ENCODE results near the gene SPRYD4.
"Not testable (repeated sequence)": the region's sequence is repeated elsewhere in the genome, so short reads cannot be mapped to it uniquely, and the experiment has no call there.

SPRYD4 gene

DNA sequence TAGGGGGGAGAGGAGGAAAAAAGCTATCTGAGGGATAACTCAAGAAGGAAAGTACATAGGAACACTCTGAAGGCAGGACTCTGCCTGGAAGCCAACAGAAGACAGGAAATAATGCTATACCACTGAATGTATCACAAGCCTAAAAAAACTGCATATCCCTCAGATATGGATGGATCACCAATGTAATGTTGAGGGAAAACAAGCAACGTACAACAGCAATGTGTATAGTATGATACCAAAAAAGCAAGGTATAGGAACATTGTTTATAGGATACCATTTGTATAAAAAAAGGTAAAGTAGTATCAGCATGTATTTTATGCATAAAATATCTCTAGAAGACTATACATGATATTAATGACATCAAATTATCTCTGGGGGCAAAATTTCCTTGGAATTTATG lies 16.2 kb downstream of the SPRYD4 start:
- H3K9me3 ChIP-seq (ENCODE audit: control insufficient read depth, low read length): no peaks in the 10 kb centered on the region
- H3K4me1 ChIP-seq (ENCODE audit: control insufficient read depth, insufficient read depth, low read length): peaks cover 8% of the 10 kb centered on the region
- no peaks in the 10 kb centered on the region for H3K36me3 ChIP-seq (ENCODE audit: control insufficient read depth, insufficient read depth, low read length)
- no peak overlapping the region for H3K4me3 ChIP-seq (ENCODE audit: low read length)
- no peak overlapping the region for H3K9ac ChIP-seq (ENCODE audit: low read length)
- H3K27me3 ChIP-seq (ENCODE audit: control insufficient read depth, insufficient read depth, low read length): peaks cover 8% of the 10 kb centered on the region

DNA sequence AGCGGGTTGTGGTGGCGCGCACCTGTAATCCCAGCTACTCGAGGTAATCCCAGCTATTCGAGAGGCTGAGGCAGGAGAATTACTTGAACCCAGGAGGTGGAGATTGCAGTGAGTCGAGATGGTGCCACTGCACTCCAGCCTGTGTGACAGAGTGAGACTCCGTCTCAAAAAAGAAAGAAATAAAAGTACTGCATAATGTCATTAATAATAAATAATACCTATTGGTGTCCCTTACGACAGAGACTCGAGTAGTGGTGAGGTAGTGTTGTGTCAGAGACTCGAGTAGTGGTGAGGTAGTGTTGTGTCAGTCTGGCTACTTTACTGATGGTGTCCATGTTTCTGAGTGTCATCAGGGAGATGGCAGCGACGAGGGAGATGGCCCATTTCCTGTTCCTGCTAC lies 18.3 kb downstream of the SPRYD4 start:
- Histone ChIP-seq H3K4me1 (ENCODE audit: control insufficient read depth, insufficient read depth, low read length) (peaks cover 8% of the 10 kb centered on the region), H3K4me3 (ENCODE audit: low read length) (no peak overlapping the region), H3K36me3 (ENCODE audit: control insufficient read depth, insufficient read depth, low read length) (no peaks in the 10 kb centered on the region), H3K9me3 (ENCODE audit: control insufficient read depth, low read length) (no peaks in the 10 kb centered on the region), H3K27me3 (ENCODE audit: control insufficient read depth, insufficient read depth, low read length) (peaks cover 20% of the 10 kb centered on the region), H3K9ac (ENCODE audit: low read length) (no peak overlapping the region)

DNA sequence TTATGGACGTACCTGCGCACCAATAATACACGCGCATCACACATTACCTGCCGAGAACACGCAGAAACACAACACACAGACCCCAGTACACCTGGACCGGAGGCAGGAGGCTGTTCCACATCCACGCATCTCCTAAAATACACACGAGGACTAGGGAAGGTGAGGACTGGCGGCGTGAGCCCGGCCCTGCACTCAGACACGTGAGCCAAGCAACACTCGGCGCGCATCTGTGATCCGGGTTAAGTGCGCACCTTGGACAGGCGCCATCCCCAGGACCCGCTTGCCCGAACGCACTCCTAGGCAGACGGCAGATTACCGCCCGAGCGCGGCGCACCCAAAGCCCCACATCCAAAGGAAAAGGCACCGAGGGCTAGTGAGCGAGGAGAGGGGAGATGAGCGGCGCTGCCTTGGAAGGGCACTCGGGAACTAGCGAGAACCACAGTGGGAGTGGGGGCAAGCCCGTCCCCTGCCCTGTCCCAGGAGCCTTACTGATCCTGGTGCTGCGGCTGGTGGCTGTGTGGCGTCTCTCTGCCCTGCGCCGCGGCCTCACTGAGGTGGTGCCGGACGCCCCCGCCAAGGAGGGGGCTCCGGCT lies 19.2 kb downstream of the SPRYD4 start:
- peak overlapping the region; percentile 45 for H3K4me3 ChIP-seq (ENCODE audit: low read length)
- no peaks in the 10 kb centered on the region for H3K9me3 ChIP-seq (ENCODE audit: control insufficient read depth, low read length)
- H3K27me3 ChIP-seq (ENCODE audit: control insufficient read depth, insufficient read depth, low read length): peaks cover 22% of the 10 kb centered on the region
- peak overlapping the region; percentile 38 for H3K9ac ChIP-seq (ENCODE audit: low read length)
- no peaks in the 10 kb centered on the region for H3K36me3 ChIP-seq (ENCODE audit: control insufficient read depth, insufficient read depth, low read length)
- H3K4me1 ChIP-seq (ENCODE audit: control insufficient read depth, insufficient read depth, low read length): peaks cover 8% of the 10 kb centered on the region

DNA sequence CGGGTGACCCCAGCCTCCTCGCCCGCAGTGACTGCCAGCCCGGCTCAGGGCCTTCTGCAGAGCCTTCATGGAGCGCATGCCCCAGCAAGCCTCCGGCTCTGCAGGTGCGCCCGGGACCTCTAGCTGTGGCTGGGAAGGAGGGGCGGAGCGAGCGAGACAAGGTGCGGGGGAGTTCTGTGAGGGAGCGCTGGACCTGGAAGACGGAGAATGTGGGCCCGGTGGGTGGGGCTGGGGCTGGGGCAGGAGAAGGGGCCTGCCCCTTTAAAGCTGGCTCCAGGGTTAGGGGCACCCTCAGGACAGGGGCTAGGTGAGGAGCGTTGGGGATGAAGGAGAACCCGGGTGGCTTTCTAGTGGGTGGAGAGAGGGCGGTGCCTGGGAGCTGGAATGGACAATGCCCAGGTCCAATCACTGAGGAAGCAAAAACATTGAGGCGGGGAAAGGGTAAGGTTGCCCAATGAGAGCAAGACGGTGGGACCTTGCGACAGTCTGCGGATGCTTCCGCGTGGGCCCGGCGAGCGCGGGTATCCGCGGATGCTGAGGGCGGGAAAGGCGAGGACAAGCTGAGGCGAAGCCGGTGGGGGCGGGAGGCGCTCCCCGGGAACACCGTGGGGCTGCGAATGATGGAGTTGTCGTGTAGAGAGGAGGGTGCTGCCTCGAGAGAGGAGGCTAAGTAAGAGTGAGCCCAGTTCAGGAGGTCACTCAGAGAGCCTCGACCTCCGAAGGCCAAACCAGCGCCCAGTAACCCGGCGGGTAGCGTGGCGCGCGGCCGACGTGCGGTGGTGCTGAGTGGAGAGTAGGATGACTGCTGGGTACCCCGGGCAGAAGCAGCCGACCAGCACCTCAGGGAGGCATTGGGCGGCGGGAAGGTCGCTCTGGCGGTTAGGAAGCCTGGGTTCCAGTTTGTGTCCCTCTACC lies 19.9 kb downstream of the SPRYD4 start, which contains the start of gene GLS2:
Gene GLS2 (minus strand): TSS at position 121 of the 915 bp plus-strand sequence. CDS start 43 bp downstream, at position 78.
- no peaks in the 10 kb centered on the region for H3K9me3 ChIP-seq (ENCODE audit: control insufficient read depth, low read length)
- H3K36me3 ChIP-seq (ENCODE audit: control insufficient read depth, insufficient read depth, low read length): no peaks in the 10 kb centered on the region
- peaks cover 23% of the 10 kb centered on the region for H3K27me3 ChIP-seq (ENCODE audit: control insufficient read depth, insufficient read depth, low read length)
- peaks cover 8% of the 10 kb centered on the region for H3K4me1 ChIP-seq (ENCODE audit: control insufficient read depth, insufficient read depth, low read length)
- H3K4me3 ChIP-seq (ENCODE audit: low read length): peak within 1 kb of the TSS; percentile 45
- peak within 1 kb of the TSS; percentile 38 for H3K9ac ChIP-seq (ENCODE audit: low read length)

DNA sequence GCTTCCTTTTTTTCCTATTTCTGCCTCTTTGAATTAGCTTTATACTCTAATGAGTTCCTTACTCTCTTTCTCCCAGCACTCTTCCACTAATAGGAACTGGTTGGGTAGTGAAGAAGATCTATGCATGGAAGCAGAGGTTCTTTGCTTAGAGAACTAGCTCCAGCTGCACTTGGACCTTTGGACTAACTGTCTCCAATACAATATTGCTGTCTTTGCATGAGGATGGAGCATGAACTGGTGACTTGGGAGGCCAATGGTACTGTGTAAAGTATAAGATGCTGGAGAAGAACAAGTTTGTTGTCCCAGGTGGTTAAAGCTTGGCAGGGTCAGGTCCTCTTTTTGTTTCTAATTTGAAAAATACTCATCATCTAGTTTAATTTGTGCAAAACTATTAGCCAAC lies 22.0 kb downstream of the SPRYD4 start:
- Histone ChIP-seq H3K9me3 (ENCODE audit: control insufficient read depth, low read length) (no peaks in the 10 kb centered on the region), H3K4me3 (ENCODE audit: low read length) (no peak overlapping the region), H3K27me3 (ENCODE audit: control insufficient read depth, insufficient read depth, low read length) (peaks cover 23% of the 10 kb centered on the region), H3K36me3 (ENCODE audit: control insufficient read depth, insufficient read depth, low read length) (no peaks in the 10 kb centered on the region), H3K4me1 (ENCODE audit: control insufficient read depth, insufficient read depth, low read length) (peaks cover 8% of the 10 kb centered on the region), H3K9ac (ENCODE audit: low read length) (no peak overlapping the region)

DNA sequence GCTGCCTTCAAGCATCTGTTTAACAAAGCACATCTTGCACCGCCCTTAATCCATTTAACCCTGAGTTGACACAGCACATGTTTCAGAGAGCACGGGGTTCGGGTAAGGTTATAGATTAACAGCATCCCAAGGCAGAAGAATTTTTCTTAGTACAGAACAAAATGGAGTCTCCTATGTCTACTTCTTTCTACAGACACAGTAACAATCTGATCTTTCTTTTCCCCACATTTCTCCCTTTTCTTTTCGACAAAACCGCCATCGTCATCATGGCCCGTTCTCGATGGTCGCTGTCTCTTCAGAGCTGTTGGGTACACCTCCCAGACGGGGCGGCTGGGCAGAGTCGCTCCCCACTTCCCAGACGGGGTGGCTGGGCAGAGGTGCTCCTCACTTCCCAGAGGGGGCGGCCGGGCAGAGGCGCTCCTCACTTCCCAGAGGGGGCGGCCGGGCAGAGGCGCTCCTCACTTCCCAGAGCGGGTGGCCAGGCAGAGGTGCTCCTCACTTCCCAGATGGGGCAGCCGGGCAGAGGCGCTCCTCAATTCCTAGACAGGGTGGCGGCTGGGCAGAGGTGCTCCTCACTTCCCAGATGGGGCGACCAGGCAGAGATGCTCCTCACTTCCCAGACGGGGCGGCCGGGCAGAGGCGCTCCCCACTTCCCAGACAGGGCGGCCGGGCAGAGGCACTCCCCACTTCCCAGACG lies 25.2 kb downstream of the SPRYD4 start:
- H3K27me3 ChIP-seq (ENCODE audit: control insufficient read depth, insufficient read depth, low read length): peaks cover 25% of the 10 kb centered on the region
- H3K9me3 ChIP-seq (ENCODE audit: control insufficient read depth, low read length); H3K9ac ChIP-seq (ENCODE audit: low read length); H3K4me1 ChIP-seq (ENCODE audit: control insufficient read depth, insufficient read depth, low read length); H3K4me3 ChIP-seq (ENCODE audit: low read length); H3K36me3 ChIP-seq (ENCODE audit: control insufficient read depth, insufficient read depth, low read length): not testable (repeated sequence)

DNA sequence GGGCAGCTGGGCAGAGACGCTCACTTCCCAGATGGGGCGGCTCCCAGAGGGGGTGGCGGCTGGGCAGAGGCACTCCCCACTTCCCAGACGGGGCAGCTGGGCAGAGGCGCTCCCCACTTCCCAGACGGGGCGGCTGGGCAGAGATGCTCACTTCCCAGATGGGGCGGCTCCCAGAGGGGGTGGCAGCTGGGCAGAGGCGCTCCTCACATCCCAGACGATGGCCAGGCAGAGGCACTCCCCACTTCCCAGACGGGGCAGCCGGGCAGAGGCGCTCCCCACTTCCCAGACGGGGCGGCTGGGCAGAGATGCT lies 25.7 kb downstream of the SPRYD4 start:
- not testable (repeated sequence) for H3K36me3 ChIP-seq (ENCODE audit: control insufficient read depth, insufficient read depth, low read length); H3K4me1 ChIP-seq (ENCODE audit: control insufficient read depth, insufficient read depth, low read length); H3K4me3 ChIP-seq (ENCODE audit: low read length); H3K9me3 ChIP-seq (ENCODE audit: control insufficient read depth, low read length); H3K9ac ChIP-seq (ENCODE audit: low read length)
- H3K27me3 ChIP-seq (ENCODE audit: control insufficient read depth, insufficient read depth, low read length): peaks cover 23% of the 10 kb centered on the region

DNA sequence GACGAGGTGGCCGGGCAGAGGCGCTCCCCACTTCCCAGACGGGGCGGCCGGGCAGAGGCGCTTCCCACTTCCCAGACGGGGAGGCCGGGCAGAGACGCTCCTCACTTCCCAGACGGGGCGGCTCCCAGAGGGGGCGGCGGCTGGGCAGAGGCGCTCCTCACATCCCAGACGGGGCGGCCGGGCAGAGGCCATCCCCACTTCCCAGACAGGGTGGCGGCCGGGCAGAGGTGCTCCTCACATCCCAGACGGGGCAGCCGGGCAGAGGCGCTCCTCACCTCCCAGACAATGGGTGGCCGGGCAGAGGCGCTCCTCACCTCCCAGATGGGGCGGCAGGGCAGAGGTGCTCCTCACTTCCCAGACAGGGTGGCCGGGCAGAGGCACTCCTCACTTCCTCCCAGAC lies 26.1 kb downstream of the SPRYD4 start:
- not testable (repeated sequence) for H3K4me1 ChIP-seq (ENCODE audit: control insufficient read depth, insufficient read depth, low read length); H3K36me3 ChIP-seq (ENCODE audit: control insufficient read depth, insufficient read depth, low read length); H3K9ac ChIP-seq (ENCODE audit: low read length); H3K4me3 ChIP-seq (ENCODE audit: low read length); H3K9me3 ChIP-seq (ENCODE audit: control insufficient read depth, low read length)
- H3K27me3 ChIP-seq (ENCODE audit: control insufficient read depth, insufficient read depth, low read length): peaks cover 19% of the 10 kb centered on the region

DNA sequence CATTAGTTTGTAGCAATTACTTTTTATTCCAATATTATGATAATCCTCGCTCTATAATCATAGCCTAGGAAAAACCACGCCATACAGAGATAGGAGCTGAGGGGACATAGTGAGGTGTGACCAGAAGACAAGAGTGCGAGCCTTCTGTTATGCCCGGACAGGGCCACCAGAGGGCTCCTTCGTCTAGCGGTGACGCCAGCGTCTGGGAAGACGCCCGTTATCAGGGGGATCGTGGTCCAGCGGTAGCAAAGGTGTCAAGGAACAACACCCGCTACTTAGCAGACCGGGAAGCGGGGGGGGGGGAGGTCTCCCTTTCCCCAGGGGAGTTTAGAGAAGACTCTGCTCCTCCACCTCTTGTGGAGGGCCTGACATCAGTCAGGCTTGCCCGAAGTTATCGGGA lies 28.3 kb downstream of the SPRYD4 start:
- H3K36me3 ChIP-seq (ENCODE audit: control insufficient read depth, insufficient read depth, low read length); H3K4me1 ChIP-seq (ENCODE audit: control insufficient read depth, insufficient read depth, low read length); H3K4me3 ChIP-seq (ENCODE audit: low read length); H3K9me3 ChIP-seq (ENCODE audit: control insufficient read depth, low read length); H3K9ac ChIP-seq (ENCODE audit: low read length); H3K27me3 ChIP-seq (ENCODE audit: control insufficient read depth, insufficient read depth, low read length): not testable (repeated sequence)

DNA sequence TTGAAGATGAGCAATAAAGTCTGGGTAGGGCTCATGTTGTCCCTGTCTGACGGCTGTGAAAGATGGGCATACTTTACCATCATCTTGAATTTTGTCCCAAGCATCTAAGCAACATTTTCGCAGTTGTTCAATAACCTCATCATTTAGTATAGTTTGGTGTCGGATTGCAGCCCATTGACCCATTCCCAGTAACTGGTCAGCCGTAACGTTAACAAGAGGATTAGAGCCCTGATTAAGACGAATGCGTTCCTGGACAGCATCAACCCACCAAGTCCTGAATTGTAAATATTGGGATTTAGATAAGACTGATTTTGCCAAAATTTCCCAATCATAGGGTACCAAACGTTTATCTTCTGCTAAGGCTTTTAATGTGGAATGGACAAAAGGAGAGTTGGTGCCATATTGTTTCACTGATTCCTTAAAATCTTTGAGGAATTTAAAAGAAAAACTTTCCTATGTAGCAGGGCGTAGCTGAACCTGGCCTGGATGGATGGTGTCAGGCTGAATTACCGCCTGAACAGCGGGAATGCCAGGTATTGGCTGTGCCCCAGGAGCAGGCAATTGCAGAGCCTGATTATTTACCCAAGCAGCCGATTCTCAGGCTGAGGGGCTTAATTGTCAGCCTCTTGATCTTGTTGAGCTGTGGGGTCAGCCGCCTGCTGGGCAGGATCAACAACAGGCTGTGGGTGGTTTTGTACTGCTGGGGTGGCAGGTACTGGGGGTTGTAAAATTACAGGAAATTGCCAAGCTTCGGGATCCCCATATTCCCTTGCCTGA lies 29.9 kb downstream of the SPRYD4 start:
- not testable (repeated sequence) for H3K27me3 ChIP-seq (ENCODE audit: control insufficient read depth, insufficient read depth, low read length); H3K9me3 ChIP-seq (ENCODE audit: control insufficient read depth, low read length); H3K36me3 ChIP-seq (ENCODE audit: control insufficient read depth, insufficient read depth, low read length); H3K9ac ChIP-seq (ENCODE audit: low read length); H3K4me1 ChIP-seq (ENCODE audit: control insufficient read depth, insufficient read depth, low read length); H3K4me3 ChIP-seq (ENCODE audit: low read length)

DNA sequence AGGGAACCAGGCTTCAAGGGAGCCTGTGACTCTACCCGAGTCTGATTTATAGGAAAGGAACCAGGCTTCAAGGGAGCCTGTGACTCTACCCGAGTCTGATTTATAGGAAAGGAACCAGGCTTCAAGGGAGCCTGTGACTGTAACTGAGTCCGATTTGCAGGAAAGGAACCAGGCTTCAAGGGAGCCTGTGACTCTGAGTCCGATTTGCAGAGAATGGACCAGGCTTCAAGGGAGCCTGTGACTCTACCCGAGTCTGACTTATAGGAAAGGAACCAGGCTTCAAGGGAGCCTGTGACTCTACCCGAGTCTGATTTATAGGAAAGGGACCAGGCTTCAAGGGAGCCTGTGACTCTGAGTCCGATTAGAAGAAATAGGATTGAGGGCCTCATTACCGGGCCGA lies 31.1 kb downstream of the SPRYD4 start:
- H3K4me1 ChIP-seq (ENCODE audit: control insufficient read depth, insufficient read depth, low read length); H3K27me3 ChIP-seq (ENCODE audit: control insufficient read depth, insufficient read depth, low read length); H3K36me3 ChIP-seq (ENCODE audit: control insufficient read depth, insufficient read depth, low read length); H3K4me3 ChIP-seq (ENCODE audit: low read length); H3K9me3 ChIP-seq (ENCODE audit: control insufficient read depth, low read length); H3K9ac ChIP-seq (ENCODE audit: low read length): not testable (repeated sequence)

DNA sequence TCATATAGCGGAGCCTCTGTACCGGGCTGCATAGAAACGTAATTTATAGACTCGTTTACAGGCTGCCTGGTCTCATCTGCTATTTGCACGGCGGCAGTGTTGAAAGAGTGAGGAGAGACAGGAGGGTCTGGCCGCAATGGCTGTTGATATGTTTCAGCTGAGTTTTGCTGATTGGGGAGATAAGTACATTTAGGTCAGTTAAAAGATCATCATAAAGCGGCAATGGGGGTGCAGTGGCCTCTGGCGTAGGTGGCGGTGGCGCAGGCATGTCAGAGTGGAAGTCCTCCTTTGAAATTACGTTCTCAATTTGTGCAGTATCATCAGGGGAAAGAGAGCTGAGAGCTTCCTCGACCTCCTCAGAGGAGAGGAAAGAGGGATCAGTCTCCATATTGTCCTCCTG lies 31.5 kb downstream of the SPRYD4 start:
- not testable (repeated sequence) for H3K27me3 ChIP-seq (ENCODE audit: control insufficient read depth, insufficient read depth, low read length); H3K9me3 ChIP-seq (ENCODE audit: control insufficient read depth, low read length); H3K36me3 ChIP-seq (ENCODE audit: control insufficient read depth, insufficient read depth, low read length); H3K4me3 ChIP-seq (ENCODE audit: low read length); H3K4me1 ChIP-seq (ENCODE audit: control insufficient read depth, insufficient read depth, low read length); H3K9ac ChIP-seq (ENCODE audit: low read length)
